ENCODE measurements around the gene DNAJC5.
"Not testable (repeated sequence)": the region's sequence is repeated elsewhere in the genome, so short reads cannot be mapped to it uniquely, and the experiment has no call there.

Gene DNAJC5

DNA sequence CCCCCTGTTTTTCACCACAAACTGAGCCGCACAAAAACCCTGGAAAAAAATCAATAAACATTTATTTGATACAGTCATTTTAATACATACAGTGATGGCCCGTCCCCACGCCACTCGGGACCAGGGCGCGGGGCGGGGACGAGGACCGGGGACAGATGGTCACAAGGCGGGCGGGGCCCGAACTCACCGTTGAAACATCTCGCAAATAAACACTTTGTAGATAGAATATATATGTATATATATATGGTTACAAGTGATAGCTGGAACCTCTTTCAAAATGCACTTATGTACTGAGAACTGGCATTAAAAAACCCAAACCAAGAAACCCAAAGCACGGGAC lies 61.7 kb downstream of the DNAJC5 start:
- no peak for DNase-seq (ENCODE audit: low spot score)

GRCh38 chr20:63957004-63957689 lies 62.2 kb downstream of the DNAJC5 start:
- DNase-seq (ENCODE audit: low spot score) = peak; percentile 80

DNA sequence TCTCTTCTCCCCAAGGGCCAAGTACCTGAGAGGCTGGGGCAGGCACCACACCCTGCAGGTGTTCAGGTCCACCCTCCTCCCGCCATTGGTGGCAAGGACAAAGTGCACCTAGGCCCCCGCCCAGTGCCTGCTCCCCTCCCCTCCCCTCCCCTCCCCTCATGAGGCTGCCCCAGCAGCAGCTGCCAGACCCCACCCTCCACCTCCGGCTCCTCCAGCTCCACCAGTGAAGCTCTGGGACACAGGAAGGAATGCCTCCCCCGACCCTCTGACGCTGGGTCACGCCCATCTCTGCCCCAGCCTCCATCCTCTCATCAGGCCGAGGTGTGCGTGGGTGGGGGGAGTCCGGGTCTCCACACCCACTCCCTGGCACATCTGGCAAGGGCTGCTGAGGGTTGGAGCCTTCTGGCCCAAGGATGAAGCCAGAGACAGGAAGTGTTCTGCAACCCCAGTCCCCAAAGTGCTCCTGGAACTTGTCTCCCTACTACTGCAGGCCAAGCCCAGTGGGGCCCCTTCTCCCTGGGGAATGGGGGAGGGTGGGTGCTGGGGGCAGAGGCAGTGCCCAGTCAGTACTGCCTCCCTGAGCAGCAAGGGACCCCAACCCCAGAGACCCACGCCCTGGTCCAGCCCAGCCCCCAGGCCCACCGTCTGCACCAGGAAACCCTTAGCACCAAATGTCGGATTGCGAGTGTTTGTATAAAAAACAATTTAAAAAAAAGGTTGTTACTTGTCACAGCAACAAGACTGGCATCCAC lies 62.9 kb downstream of the DNAJC5 start:
- DNase-seq (ENCODE audit: low spot score) = no peak

DNA sequence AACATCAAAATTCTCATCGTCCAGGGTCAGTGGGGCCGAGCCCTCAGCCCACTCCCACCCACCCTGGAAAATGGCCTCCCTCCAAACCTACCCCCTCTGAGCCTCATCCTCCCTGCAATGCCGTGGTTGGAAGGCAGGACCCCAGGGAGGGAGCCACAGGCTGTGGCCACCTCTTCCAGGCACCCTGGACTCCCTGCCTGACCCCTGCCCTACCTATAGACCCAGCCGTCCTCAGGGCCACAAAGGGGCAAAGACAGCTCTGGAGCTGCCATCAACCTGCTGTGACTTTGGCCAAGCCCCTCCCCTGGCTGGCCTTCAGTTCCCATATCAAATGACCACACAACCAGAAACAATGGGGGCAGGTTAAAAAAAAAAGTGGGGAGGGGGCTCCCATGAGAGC lies 63.5 kb downstream of the DNAJC5 start:
- no peak for DNase-seq (ENCODE audit: low spot score)

DNA sequence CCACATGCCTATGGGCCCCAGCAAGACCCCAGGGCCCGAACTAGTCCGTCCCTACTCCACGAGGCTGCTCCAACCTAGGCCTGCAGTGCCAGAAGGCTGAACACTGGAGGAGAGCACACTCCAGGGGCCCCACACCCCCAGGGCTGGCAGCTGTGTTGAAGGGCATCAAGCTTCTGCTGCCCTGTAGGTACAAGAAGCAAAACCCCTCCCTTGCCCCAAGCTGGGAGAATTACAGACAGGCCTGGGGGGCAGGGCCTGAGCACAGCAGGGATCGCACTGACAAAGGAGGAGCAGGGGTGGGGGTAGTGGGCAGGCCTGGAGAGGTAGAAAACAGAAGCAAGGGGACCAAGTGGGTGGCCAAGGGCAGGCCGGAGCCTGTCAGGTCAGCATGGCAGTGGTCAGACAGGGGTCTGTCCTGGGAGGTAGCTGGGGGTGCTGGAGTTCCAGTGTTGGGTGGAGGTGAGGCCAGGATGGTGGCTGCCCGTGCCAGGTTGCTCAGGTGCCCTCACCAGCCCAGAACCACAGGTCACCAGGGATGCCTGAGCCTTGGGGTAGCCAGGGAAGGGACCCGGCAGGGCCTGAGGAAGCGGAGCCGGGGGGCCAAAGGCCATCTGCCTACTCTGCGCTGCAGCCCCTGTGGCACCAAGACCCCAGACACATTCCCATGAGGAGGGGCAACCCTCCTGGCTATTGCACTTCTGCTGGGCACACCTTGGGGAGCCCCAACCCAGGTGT lies 64.2 kb downstream of the DNAJC5 start:
- no peak for DNase-seq (ENCODE audit: low spot score)

- DNase-seq (ENCODE audit: low spot score) = no peak
Measured at GRCh38 chr20:63959699-63960075, 64.8 kb downstream of the DNAJC5 start.

DNA sequence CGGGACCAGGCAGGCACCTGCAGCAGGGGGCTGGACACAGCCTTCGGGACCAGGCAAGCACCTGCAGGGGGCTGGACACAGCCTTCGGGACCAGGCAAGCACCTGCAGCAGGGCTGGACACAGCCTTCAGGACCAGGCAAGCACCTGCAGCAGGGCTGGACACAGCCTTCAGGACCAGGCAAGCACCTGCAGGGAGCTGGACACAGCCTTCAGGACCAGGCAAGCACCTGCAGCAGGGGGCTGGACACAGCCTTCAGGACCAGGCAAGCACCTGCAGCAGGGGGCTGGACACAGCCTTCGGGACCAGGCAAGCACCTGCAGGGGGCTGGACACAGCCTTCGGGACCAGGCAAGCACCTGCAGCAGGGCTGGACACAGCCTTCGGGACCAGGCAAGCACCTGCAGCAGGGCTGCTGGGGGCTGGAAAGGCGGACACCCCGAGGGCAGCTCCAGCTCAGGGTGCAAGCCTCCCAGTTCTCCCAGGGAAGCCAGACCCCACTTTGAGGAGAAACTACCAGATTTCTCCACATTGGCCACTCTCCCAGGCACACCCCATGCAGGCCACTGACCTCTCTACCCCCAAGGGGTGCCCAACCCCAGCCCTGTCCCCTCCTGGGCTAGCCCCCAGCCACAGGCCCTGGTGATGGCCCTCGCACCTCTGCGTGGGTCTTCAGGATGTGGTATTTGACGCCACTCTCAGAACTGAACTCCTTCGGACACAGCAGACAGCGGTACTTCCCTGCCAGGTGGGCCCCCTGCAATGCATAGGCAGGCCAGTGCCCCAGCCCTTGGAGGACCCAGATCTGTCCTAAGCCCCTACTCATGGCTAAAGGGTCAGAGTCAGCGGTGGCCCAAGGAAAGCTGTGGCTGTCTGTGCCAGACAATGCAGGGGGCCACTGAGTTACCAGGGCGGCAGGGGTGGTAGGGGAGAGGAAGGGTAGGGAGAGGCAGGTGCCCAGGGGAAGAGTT lies 66.0 kb downstream of the DNAJC5 start:
- DNase-seq (ENCODE audit: low spot score) = not testable (repeated sequence)

DNA sequence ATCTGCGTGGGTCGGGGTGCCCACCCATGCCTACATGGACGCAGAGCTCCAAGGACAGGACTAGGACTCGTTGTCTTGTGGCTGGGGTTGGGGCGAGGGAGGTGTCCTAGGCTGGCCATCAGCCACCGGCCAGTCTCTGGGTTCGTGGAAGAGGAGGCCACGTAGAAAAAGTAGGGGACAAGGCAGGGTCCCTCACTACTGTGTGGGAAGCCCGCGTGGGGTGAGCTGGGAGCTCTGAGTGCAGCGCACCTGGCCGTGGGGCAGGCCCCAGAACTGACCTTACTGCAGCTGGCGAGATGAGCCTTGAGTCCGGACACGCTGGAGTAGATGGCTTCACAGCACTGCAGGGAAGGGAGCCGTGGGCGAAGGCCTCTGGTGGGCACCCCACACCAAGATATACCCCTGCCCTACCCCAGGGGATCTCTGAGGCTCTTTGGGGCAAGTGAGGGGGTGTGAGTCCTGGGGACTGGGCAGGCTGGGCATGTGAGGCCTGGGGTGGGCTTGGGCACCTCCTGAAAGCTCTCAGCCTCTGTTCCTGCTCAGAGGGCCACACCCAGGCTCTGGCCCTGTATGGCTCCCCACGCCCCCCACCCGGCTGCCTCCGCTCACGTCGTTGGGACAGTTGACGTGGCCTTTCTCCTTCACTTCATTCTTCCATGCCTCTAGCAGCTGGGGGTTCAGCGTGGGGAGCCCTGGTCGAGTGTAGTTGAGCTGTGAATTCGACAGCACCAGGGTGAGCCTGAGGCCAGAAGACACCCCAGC lies 66.9 kb downstream of the DNAJC5 start:
- DNase-seq (ENCODE audit: low spot score) = no peak

DNA sequence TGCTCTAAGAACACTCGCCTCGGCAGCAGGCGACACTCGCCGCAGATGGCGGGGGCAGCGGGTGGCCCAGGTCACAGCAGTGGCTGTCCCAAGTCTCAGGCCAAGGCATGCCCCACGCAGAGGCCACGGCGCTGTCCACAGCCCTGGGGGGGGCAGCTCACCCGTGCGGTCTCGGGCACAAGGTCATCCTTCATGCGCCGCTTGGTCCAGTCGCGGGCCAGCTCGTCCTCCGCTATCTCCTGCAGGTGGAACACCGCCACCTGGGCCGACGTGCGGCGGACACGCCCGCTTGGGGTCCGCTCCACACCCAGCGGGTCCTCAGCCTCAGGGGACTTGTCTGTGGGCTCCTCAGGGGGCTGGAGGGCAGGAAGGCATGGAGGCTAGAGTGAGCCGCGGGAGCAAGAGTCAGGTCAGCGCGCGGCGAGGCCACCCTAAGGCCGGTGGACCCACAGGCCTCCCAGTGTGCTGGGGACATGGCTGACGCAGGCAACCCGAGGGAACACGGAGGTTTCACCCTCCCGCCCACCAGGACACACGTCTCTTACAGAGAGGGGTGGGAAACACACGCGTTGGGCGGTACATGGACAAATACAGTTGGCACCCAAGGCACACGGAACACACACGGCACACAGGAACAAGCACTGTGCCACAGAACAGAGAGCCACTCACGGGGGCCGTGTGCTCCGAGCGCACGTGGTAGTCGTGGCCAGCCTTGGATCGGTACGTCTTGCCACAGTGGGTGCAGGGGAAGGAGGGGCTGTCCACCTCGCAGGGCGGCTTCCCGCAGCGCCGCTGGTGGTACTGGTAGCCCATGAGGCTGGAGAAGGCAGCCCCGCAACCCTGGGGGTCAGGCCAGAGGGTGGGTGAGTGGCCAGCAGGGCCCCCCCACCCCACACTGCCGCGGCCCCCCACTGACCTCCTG lies 67.8 kb downstream of the DNAJC5 start:
- DNase-seq (ENCODE audit: low spot score) = no peak

DNA sequence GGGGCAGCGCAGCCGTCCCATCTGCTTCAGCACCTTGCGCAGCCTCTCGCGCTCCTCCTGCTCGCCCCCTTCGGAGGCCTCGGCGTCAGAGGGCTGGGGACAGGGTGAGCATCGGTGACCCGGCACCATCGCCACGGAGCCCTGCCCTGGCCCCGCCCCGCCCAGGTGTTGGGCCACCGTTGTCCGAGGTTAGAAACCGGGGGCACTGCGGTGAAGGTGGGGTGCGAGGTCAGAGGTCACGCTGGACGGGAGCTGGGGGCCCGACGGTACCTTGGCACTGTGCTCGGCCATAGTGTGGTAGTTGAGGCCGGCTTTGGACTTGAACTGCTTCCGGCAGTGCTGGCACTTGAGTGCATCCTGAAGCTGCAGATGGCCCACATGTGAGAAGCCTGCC lies 68.4 kb downstream of the DNAJC5 start:
- no peak for DNase-seq (ENCODE audit: low spot score)

GRCh38 chr20:63963784-63964301 lies 68.9 kb downstream of the DNAJC5 start:
- DNase-seq (ENCODE audit: low spot score) = no peak

GRCh38 chr20:63964412-63964811 lies 69.5 kb downstream of the DNAJC5 start:
- DNase-seq (ENCODE audit: low spot score) = no peak

DNA sequence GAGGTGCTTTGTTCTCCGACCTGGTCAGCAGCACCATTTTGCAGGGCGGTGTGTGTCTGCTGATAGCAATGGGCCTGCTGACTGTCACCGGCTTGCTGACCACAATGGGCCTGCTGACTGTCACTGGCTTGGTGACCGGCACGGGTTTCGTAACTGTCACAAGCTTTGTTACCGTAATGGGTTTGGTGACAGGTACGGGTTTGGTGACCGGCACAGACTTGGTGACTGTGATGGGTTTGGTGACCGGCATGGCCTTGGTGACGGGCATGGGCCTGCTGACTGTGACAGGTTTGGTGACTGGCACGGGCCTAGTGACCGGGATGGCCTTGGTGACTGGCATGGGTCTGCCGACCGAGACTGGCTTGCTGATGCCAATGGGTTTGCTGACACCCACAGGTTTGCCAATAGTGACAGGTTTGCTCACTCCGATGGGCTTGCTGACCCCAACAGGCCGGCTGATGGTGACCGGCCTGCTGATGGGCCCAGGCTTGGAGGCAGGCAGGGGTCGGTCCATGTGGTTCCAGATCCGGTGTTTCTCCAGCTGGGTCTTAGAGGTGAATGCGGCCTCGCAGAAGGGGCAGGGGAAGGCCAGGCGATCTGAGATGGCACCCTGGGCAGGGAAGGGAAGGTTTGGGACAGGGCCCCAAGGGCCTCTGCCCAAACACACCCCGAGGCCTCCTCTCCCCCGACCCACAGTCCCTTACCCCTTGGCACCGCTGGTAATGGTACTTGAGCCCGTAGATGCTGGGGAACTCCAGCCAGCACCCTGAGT lies 71.4 kb downstream of the DNAJC5 start:
- no peak for DNase-seq (ENCODE audit: low spot score)

DNA sequence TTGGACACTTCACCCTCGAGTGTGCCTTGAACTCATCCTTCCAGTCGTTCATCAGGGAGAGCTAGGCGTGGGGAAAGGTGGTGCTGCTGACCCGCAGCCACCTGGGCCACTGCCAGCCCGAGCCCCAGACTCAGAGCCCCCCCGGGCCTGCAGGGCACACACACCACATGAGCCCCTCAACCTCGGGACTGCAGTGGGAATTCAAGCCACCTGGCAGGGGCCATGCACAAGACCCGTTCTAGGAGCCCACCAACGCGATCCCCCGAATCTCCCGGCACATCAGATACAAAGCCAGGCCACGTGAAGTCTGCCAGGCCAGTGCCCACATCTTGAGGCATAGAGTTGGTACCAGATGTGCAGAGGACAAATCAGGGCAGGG lies 72.0 kb downstream of the DNAJC5 start:
- no peak for DNase-seq (ENCODE audit: low spot score)

- DNase-seq (ENCODE audit: low spot score) = no peak
Measured at GRCh38 chr20:63967330-63968135, 72.6 kb downstream of the DNAJC5 start.

GRCh38 chr20:63968136-63968927 lies 73.4 kb downstream of the DNAJC5 start:
- no peak for DNase-seq (ENCODE audit: low spot score)

GRCh38 chr20:63968928-63969760 lies 74.2 kb downstream of the DNAJC5 start:
- DNase-seq (ENCODE audit: low spot score) = no peak

Measured in hepatic stellate cell (primary cell).